ENCODE results near the gene PASD1.

GRCh38 chrX:151703487-151703886, 140.0 kb downstream of the PASD1 start:
- no peak for TF ChIP-seq CTCF (IDR thresholded peaks at IDR 0.05)
- TF ChIP-seq POLR2A (IDR thresholded peaks at IDR 0.05): no peak
